SW480 (cell line): ENCODE data around the gene BGN.

ENCODE experiments used
- DNase-seq: peaks from one replicate; pipeline ENCODE4 v3.0.0-alpha.2; 2016; ENCODE audit warnings: low spot score

BGN gene

DNA sequence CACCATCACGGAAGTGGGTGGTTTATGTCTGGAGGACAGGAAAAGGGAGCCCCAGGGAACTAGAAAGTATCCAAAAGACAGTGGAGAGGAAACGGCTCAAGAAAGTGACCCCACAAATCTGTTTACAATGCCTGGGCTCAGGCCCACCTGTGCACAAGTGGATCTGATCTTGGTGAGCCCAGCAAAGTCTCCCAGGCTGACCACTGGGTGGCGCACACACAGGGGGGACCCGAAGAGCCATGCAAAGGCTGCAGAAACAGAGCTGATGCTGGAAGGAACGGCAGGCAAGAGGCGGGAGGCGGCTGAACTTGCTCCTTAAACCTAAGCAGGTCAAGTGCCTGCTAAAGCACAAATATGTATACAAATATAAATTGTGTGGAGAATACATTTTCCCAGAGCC lies 34.0 kb upstream of the BGN start:
- DNase-seq, result peak; percentile 21

DNA sequence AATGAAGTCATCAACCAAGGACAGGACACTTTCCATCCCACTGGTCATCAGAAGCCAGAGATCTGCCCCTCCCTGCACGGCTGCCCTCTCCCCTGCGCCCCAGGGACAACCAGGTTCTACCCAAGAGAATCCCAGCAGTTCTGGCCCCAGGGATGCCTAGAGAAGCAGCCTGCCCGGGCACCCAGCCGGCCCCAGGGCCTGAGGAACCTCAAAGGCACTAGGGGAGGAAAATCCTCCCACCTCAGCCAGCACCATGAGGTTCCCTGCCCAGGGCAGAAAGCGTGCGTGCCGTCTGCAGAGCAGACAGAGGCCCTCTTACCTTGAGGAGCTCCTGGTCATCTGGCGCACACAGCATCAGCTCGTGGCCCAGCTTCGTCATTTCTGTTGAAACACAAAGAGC lies 32.5 kb upstream of the BGN start:
- DNase-seq, result no peak

DNA sequence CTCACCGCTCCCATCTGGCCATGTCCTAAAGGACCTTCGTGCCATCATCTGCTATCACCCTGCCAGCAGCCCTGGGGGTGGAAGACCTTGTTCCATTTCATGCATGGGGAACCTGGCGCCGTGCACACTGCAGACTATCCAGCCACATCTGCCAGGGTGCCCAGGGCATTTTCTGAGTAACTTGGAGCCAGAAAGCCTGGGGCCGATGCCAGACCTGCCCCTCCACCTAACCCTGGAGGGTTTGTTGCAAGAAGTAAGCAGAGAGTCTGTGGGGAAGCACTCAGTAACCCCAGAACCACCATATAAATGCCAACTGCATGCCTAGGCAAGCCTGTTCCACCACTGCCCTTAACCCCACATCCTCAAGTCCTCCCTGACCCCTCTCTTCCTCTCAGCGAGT lies 31.7 kb upstream of the BGN start:
- DNase-seq, result no peak

DNA sequence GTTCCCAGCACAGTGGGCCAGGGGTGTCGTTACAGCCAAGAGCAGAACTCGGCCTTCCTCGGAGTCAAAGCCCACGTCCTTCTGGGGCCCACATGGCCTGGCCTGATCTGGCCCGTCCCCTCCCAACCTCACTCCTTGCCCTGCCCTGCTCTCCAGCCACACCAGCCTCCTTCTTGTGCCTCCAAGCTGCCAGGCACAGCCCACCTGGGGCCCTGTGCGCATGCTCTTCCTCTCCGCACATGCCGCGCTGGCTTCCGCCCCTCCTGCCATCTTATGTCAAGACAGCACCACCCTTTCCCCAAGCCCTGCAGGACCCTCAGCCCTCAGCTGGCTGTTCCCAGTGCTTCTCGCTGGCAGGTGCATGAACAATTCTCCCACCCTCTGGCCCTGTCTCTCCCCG lies 31.2 kb upstream of the BGN start:
- no peak for DNase-seq

DNA sequence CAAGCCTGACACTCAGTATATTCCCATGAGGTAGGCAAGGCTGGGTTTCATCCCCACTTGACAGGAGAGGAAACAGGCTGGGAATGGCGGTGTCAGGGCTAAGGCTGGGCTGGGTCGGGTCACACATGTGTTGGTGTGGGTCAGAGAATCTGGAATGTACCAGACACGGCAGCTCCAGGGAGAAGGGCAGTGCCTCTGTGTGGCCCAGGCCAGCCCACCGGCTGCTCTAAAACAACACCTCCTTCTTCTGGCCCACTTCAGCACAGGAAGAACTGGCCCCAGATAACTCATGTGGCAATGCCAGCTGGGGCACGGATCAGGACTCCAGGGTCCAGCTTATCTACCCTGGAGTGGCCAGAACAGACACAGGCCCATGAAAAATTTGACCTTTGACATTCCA lies 30.7 kb upstream of the BGN start:
- DNase-seq, result no peak

DNA sequence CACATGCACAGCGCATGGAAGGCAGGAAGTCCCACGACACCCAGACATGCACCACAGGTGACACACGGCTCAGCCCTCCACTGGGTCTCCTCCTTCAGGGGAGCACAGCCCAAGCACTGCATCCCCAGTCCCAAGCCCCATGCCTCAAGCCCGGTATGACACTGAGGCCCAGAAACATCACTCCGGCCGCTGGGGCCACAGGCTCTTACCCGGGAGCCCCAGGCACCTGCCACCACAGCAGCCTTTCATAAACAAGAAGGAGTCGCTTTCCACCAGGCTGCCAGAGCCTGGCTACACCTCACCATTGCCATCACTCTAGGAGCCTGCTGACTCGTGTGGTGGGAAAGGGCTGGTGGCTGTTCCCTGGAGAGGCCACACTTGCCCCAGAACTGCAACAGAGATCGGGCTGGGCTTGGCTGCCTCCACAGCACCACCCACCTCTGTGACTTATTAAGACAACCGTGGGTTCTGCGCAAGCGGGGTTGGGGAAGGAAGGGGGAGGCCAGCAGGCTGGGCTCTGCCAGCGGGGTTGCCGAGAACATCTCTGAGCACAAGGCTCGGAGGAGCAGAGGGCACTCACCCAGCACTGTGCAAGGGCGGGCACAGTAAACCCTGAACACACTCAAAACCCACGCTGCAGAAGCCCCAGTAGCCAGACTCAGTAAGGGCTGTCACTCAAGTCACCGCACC lies 28.9 kb upstream of the BGN start:
- DNase-seq, result no peak

DNA sequence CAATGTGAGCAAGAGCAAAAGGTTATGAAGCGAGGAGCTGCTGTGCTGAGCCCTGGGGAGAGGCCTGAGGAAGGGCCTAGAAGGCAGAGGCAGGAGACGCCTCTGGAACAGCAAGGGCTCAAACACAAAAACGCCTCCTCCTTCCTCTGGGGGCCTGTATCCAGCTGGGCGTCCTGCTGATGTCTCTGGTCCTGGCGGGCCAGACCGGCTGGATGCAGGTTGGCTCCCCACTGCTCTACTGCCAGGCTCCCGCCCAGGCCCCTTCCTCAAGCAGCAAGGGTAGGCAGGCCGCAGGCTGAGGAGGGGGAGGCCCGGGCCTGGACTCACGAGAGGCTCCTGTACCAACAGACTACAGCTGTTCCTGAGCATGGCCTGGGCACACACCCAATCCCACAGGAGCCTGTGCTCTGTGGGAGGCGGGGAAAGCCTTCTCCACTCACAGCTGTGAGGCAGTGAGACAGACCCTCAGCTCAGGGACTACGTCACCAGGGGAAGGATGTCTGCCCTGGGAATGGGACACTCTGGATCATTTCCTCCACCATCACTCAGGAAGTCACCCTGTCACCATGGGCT lies 26.7 kb upstream of the BGN start:
- DNase-seq, result no peak

DNA sequence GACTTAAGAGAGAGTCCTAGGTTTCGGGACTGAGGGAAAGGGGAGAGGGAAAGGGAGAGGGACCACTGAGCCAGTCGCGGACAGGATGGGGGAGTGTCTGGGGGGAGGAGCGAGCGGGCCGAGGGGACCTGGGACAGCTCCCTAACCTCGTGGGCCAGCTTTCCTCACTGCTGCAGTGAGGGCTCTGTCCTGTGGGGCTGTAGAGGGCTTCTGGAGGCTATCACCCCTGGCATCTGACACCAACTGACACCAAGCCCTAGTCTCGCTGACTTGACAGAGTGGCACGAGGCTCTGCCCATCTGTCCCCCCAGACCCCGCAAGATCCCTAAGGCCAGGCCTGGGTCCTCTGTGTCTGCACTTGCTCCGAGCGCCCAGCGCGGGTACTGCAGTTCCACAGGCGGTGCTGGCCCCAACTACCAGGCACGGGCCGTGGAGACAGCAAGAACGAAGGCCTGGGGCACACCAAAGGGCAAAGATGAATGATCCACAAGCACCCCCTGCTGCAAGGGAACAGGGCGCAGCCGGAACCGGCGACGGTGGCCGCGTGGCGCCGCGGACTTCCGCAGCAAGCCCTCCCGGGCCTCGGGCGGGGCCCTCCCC lies 24.9 kb upstream of the BGN start:
- peak; percentile 15 for DNase-seq

DNA sequence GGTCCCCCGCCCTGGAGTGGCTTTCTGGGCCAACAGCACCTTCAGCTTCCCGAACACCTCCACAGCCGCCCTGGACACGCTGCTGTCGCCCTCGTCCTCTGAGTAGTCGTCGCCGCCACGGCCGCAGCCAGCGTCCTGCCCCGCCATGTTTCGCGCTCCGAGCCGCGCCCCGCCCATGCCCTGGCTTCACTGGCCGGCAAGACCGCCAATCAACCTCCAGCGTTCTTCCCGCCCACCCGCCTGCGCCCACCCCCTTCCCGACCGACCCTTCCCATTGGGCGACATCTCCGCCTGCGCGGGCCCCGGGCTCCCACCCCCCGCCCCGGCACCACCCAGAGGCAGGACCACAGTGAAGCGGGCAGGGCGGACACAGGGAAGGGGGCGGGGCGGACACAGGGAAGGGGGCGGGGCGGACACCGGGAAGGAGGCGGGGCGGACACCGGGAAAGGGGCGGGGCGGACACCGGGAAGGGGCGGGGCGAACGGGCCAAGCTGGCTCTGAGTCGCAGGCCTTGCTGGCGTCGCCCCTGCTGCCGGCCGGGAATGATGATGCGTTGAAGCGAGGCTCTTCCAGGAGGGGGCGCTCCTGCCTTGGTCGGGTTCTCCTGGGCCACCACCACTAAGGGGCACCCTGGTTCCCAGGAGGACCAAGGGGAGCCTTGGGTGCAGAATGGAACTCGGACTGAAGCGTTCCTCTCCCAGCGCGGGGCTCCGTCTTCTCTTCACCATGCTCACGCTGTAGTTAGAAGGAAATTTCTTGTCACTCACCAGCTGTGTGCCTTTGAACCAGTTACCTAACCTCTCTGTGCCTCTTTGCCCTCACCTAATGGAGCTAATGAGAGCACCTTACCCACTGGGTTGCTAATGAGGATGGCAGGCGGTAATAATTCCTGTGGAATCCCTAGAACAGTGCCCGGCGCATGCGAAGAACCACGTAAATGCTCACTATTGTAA lies 24.1 kb upstream of the BGN start, which contains the start of gene HAUS7:
Gene HAUS7 (minus strand): TSS at position 166 of the 953 bp plus-strand sequence. CDS start 19 bp downstream, at position 147.
- DNase-seq, result peak; percentile 86

DNA sequence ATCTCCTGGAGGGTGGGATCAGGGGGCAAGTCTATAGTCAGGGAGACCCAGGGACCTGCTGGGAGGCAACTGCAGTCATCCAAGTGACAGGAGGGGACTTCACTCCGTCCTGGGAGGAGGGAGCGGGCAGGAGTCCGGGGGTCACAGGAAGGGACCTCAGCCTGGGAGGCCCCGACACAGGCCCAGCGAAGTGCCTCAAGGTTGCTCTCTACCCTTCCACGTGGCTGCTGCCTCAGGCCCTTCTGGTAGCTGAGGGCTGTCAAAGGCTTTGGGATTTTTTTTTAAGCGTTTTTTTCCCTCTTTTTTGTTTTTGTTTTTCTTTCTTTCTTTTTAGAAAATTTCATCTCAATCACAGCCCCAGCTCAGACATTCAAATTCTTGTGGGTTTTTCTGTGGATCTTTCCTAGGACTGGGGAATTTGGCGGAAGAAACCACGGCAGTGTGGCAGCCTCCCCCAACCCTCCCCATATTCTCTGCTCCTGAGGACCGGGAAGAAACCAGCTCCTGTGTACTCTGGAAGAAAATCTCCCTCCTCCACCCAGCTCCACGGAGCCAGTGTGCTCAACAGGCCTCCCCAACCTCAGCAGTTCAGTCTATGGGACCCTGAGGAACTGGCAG lies 23.0 kb upstream of the BGN start:
- no peak for DNase-seq

DNA sequence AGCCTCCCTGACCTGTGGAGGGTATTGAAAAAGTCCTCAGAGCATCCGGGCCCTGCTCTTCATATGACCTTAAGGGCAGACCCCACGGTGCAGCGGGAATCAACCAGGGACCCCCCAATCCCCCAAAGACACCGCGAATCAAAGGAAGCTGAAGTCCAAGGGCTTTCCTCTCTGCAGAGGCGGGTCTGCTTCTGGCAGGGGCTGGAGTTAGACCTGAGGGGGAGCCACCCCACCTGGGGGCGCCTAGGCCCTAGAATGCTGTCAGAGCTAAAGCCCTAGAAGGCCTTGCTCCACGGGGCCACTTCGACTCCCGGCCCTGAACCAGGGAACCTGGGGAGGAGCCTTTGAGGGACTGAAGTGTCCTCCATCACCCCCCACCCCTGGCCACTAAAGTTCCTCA lies 21.7 kb upstream of the BGN start:
- DNase-seq, result no peak

DNA sequence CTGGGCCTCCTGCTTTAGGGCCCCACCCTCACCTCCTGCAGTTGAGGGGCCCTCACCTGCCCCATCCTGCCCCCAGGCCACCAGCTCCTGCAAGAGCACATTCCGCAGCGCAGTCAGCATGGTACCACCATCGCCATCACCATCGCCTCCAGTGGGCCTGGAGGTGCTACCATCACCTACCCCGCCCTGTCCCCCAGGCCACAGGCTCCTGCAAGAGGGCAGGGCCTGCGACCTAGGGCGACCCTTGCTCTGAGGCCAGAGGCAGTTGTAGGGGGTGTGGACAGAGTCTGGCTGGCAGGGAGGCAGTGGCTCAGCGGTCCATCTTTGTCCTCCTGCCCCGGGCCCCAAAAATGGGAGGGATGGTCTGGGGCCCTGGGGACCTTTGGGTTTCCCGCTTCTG lies 20.5 kb upstream of the BGN start:
- no peak for DNase-seq

DNA sequence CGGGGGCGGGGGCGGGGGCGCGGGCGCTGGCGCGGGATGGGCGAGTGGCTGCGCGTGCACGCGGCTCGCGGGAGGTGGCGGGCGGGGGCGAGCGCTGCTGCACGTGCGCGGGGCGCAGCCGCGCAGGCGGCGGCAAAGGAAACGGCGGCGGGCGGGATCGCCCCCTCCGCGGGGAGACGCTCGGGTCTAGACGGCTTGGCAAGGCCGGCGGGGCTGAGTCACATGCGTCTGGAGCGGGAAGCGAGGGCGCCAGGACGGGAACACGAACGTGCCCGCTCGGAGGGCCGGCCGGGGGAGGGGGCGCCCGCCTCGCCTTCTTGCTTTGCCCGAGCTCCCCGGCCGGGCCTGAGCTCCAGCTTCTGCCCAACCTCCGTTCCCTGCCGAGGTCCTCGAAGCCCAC lies 20.1 kb upstream of the BGN start:
- DNase-seq, result no peak

DNA sequence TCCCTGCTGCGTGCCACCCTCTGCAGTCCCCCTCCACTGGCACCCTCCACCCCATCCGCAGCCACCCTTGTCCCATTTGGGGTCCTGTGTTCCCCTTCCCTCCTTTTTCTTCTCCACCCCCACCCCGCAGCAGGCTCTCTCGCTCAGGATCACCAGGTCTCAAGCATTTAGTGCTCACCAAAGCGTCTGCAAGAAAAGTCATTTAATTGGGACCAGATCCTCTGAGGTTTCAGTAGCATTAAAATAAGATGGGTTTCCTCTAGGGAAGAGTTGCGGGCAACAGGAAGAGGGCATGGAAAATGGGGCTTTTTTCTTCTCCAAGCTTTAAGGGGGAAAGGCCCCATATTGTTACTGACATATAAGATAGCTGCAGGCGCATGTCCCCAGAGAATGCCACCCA lies 19.5 kb upstream of the BGN start:
- no peak for DNase-seq

DNA sequence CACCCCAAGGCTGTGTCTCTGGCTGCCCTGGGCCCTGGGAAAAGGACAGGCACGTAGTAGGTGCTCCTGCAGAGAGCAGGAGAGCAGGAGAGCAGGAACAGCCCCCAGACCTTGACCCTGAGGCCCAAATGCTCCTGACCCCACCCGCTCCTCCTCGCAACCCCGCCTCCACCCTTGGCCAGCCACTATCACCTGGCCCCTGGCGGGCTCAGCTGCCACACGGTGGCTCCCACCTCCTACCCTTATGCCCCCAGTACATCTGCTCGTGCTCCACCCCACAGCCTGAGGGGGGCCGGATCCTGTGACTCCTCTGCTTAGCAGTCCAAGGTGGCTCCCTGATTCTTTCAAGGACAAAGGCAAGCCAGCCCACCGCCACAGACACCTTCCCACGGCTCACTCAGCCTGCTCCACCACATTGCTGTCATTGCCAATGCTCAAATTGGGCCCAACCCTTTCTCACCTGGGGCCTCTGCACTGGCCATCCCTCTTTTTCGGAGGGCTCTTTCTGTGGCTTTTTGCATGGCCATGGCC lies 19.0 kb upstream of the BGN start:
- DNase-seq, result no peak

DNA sequence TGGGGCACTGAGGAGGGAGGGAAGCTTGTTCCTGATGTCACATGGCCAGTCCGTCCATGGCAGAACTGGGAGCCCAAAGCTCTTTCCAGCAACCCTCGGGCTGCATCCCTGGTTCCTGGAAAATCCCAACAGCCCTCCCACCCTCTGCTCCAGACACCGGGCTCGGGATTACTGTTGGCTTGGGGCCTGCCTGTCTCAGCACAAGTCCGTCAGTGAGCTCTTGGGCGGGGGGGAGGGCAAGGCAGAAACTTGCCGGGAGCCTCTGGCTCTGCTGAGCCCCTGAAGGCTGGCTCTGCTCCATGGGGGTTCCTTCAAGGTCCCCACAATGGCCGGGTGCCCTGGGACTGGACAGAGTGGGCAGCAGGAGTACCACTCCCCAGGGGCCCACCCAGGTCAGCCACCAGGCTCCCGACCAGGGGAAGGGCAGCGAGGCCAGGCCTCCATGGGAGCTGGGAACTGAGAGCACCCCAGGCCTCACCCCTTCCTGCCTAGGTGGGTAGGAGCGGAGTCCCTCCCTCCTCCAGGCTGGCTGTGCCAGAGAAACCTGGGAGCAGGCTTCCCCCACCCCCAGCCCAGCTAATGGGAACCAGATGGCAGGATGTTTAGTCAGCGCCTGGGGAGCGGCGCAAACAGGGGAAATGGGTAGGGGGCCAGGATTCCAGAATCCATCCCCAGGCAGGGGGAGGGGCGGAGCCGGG lies 18.0 kb upstream of the BGN start:
- DNase-seq, result no peak

DNA sequence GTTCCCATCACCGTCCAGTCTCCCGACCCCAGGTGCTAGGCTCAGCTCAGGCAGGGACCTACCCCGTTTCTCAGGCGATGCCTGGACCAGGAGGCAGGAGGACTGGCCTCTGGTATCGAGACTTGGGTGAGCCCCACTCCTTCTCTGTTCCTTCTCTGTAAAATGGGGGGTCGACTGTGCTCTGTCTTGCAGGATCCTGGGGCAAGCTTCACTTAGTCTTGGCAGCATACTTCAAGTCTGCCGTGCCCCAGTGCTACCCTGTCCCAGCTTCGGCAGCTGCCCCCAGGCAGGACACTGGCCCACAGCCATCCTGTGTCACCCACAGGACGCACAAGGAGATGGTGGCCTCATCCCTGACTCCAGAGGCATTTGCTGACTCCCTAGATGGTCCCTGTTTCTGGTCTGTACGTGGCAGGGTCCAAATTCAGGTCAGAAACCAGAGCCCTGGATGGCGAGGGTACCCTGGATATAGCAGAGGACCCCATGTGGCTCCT lies 17.4 kb upstream of the BGN start:
- no peak for DNase-seq

DNA sequence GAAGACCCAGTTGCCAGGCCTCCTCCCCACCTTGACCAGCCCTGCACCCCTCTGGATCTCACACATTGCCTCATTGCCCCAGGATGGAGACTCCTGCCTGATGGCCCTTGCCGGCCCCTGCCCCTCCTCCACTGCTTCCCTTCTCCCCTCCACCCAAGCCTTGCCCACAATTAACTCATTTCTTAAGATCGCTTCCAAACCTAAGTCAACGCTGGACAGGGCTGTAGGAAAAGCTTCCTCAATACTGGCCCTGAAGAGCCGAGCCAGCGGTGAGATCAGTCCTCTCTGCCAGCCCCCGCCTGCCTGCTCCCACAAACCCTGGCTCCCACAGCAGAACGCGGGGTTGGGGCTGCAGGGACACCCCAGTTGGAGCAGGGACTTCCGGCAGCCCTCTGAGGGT lies 16.9 kb upstream of the BGN start:
- no peak for DNase-seq

DNA sequence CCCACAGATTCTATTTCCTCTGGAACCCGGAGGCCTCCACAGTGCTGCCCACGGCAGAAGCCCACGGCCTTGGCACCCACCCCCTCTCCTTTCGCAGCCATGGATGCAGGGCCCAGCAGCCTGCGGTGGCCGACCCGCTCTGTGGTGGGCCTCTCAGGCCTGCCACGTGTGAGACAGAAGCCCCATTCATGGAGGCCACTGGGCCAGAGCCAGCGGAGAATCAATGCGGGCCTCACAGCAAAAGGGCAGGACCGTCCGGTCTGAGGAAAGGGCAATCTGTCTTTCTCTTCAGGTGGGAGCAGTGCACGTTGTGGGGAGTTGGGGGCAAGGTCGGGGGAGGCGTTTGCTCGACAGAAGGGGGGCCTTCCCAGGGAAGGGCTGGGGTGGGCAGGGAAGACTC lies 16.0 kb upstream of the BGN start:
- no peak for DNase-seq

DNA sequence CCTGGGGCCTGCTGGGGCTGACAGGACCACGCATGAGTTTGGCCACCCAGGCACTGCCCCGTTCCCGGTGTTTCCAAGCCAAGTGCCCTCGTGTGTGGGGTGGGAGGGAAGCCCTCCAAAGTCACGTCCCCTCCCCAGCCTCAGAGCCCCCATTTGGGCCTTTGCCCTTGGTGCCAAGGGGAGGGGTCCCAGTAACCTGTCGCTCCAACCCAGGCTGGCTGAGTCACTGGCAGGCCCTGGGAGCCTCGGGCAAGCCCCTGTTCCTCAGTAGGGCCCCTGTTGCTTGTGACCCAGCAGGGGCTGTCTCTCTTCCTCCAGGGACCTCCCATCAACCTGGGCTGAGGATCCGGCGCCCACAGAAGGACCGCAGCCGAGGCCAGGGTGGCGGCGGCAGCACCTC lies 13.7 kb upstream of the BGN start:
- DNase-seq, result no peak

DNA sequence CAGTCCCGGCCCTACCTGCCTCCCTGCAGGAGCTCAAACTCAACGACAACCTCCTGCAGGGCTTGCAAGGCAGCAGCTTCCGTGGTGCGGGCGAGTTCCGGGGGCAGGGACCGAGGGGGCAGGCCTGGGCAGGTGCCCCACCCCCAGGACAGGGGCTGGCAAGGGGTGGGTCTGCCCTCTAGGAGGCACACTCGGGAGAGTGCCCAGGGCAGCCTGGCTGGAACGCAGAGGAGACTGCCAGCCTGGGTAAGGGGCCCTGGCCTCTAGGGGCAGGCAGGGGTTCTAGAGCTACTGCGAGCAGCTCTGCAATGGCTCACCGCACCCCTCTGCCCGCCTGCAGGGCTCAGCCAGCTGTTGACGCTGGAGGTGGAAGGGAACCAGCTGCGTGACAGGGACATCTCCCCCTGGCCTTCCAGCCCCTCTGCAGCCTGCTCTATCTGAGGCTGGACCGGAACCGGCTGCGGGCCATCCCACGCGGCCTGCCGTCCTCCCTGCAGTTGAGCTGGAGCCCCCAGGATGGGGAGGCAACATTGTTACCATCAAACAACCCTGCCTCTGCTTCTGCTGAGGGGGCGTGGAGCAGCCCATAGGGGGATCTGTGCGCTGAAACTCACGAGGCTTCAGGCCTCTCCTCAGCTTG lies 12.3 kb upstream of the BGN start:
- no peak for DNase-seq
